SHP77 treated with DMSO at 0.1 percent for 48 hours (cell line): Measurements from ENCODE around the gene BMPR2.
A peak's percentile ranks its signal among the peaks of the same experiment; 100 is the strongest.
"Not testable (repeated sequence)": the region's sequence is repeated elsewhere in the genome, so short reads cannot be mapped to it uniquely, and the experiment has no call there.

Experiments used
- DNase-seq: peaks from one replicate; lab custom pipeline; 2025; lab: John Stamatoyannopoulos, UW

The BMPR2 gene

GRCh38 chr2:202375609-202376408, at the start of gene BMPR2:
TSS of gene BMPR2 (plus strand) at chr2:202376327. CDS start at chr2:202377475, 1,148 bp downstream.
- DNase-seq = peak; percentile 80

GRCh38 chr2:202327858-202328257, 48.3 kb upstream of the BMPR2 start:
- DNase-seq = no peak

- DNase-seq = no peak
Measured at GRCh38 chr2:202335791-202336467, 40.2 kb upstream of the BMPR2 start.

DNA sequence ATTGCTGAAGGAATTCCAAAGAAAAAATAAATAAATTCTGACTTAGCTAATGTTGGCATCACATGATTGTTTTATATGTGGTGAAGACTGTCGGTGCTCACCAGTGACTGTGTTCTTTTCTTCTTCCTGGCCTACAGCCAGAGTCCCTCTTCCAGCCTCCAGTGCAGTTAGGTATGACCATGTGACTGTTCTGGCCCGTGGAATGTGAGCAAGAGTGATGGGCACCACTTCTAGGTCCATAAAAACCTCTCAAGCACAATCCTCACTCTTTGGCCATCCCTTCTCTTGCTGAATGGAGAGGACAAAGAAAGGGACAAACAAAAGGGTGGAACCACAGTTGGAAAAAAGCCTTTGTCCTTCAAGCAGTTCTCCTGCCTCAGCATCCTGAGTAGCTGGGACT, 39.0 kb upstream of the BMPR2 start:
- DNase-seq = no peak

GRCh38 chr2:202337706-202338346, 38.3 kb upstream of the BMPR2 start:
- no peak for DNase-seq

GRCh38 chr2:202339071-202339870, 36.9 kb upstream of the BMPR2 start:
- peak; percentile 20 for DNase-seq

GRCh38 chr2:202344178-202344577, 31.9 kb upstream of the BMPR2 start:
- DNase-seq = no peak

DNA sequence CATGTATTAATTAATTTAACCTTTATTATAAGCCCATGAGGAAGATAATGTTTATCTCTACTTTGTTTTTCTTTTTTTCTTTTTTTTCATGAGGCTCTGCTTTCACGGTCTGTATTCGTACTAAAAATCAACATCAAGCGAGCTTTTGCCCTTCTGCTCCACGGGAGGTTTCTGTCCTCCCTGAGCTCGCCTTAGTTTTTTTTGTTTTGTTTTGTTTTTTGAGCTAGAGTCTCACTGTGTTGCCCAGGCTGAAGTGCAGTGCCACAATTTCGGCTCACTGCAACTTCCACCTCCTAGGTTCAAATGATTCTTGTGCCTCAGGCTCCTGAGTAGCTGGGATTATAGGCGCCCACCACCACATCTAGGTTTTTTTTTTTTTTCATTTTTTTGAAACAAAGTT, 29.9 kb upstream of the BMPR2 start:
- no peak for DNase-seq

GRCh38 chr2:202353430-202353829, 22.7 kb upstream of the BMPR2 start:
- no peak for DNase-seq

GRCh38 chr2:202355993-202356505, 20.1 kb upstream of the BMPR2 start:
- DNase-seq = no peak

DNA sequence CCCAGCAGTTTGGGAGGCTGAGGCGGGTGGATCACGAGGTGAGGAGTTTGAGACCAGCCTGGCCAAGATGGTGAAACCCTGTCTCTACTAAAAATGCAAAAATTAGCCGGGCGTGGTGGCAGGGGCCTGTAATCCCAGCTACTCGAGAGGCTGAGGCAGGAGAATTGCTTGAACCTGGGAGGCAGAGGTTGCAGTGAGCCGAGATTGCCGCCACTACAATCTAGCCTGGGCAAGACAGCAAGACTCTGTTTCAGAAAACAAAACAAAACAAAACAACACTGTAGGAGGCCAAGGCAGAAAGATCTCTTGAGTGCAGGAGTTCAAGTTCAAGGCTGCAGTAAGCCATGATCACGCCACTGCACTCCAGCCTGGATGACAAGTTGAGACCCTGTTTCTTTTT, 17.2 kb upstream of the BMPR2 start:
- DNase-seq = not testable (repeated sequence)

DNA sequence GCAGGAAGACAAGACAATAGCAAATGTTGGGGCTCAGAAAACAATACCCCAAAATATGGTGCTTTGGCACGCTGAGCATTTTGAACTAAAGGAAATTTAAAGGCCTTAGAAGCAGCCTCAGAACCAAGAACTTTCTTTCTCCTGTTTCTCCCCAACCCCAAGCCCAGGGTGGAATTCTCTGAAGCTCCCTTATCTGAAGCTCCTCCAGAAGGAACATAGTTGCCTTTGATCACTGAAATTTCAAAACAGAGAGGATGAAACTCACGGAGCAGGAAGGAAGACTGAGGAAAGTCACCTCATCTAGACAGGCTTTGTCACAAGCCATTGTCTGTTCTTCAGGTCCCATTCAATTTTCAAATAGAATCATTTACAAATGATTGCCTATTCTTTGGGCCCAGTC, 15.5 kb upstream of the BMPR2 start:
- DNase-seq = no peak

GRCh38 chr2:202361108-202361507, 15.0 kb upstream of the BMPR2 start:
- DNase-seq = no peak

DNA sequence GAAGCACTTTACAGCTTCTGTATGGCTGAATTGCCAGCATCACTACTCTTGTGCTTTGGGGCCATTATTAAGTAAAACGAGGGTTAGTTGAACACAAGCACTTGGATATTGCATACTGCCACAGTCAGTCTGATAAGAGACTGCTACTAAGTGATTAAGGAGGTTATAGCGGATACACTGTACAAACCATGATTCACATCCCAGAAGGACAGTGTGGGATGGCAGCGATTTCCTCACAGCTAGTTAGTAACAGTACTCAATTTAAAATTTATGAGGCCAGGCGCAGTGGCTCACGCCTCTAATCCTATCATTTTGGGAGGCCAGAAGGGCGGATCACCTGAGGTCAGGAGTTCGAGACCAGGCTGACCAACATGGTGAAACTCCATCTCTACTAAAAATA, 2.6 kb upstream of the BMPR2 start:
- no peak for DNase-seq

- not testable (repeated sequence) for DNase-seq
Measured at GRCh38 chr2:202374383-202374782, 1.7 kb upstream of the BMPR2 start.

DNA sequence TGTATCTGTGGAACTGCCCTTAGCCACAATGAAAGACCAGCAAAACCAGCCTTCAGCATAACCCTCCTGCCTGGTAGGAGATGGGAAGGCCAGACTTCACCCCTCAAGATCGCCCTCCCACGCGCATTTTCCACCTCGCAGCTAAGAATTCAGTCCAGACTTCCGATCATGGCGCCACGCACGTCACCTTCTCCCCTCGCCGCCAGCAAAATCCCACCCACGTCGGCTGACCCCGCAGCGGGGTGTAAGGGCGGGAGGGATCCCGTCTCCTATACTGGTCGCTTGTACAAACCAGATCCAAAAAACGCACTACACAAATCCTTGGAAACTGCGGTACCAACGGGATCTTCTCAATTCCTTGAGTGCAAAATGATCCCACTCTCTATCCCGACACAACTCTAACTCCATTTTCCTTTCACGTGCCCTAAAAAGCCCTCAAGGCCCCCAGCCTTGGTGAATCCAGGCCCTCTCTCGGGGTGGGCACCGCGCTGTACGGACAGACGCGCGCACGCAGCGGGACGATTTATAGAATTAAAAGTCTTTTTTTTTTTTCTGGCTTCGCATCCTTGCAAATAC, 1.0 kb upstream of the BMPR2 start:
- peak; percentile 39 for DNase-seq

DNA sequence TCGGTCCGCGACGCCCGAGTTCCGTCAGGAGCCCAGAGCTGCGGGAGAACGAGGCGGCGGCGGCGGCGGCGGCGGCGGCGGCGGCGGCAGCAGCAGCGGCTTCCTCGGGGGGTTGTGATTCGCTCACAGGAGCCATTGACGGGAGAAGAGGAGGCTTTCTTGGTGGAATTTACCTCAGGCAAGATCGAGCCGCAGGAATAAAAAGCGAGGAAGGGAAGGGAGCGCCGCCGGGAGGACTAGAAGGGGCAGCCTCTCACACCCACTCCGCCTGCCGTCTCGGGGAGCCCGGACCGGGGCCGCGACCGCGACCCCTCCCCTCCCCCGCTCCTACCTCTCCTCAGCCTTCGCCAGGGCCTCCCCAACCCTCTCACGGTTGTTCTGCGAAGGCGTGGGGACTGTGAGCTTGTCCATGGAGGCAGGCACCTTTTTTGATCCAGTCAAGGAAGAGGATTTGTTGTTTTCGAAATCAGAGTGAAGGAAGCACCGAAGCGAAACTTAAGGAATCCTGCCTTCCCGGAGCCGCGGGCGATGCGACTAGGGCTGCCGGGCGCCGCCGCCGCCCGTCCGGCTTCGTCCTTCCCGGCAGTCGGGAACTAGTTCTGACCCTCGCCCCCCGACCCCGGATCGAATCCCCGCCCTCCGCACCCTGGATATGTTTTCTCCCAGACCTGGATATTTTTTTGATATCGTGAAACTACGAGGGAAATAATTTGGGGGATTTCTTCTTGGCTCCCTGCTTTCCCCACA, 506 bp downstream of the BMPR2 start:
- peak; percentile 4 for DNase-seq

- DNase-seq = no peak
Measured at GRCh38 chr2:202377207-202377761, 1.2 kb downstream of the BMPR2 start.

DNA sequence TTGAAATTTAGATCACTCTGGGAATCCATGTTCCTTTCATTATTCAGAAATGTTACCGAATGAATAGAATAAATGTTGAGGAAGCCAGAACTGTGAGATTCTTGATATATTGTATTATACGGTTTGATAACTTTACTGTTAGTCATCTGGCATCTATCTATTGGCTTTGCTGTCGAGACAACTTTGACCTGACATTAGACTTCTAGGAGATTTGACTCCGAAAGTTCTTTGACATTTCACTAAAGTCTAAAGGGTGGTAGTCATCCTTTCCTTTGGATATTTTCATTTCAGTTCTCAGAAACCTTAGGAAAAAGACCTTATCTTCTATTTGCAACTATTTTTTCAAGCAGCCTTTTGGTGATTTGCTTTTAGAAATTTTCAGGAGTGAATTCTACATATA, 1.9 kb downstream of the BMPR2 start:
- no peak for DNase-seq

- no peak for DNase-seq
Measured at GRCh38 chr2:202378662-202379358, 2.7 kb downstream of the BMPR2 start.
